ENCODE measurements around the gene USP54. TPM values are rescaled to one million over a fixed set of nuclear protein-coding genes. Genes with fewer than 3 reads are reported as not detected.
"Not testable (repeated sequence)": the region's sequence is repeated elsewhere in the genome, so short reads cannot be mapped to it uniquely, and the experiment has no call there.

Gene USP54
- total and polyA plus RNA-seq, 2 donors (not counting 1 experiment from before 2014, with no cell fraction given) = 2.3 to 12.9 TPM

DNA sequence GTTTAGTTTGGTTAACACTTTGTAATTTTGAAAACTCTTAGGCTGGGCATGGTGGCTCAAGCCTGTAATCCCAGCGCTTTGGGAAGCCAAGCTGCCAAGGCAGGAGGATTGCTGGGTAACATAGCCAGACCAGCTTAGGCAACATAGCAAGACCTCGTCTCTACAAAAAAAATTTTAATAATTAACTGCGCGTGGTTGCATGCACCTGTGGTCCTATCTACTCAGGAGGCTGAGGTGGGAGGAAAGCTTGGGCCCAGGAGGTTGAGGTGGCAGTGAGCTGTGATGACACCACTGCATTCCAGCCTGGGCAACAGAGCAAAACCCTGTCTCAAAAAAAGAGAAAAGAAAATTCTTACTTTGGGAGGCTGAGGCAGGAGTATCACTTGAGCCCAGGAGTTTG is 31.9 kb upstream of the USP54 start:
- WGBS (ENCODE audit: insufficient coverage) = 100% methylated on average over 1 of the region's 4 CpGs
- Histone ChIP-seq H3K9me3 (ENCODE audit: control extremely low read depth in 1 of 3, control insufficient read depth in 2 of 3, insufficient read depth in 1 of 3, low read length in 2 of 3) (no peaks in the 10 kb centered on the region), H4K20me1 (ENCODE audit: control insufficient read depth, insufficient read depth, low read length, poor library complexity, severe bottlenecking) (no peaks in the 10 kb centered on the region), H3K4me3 (ENCODE audit: control extremely low read depth in 1 of 5, extremely low read depth in 1 of 5, insufficient read depth in 1 of 5, low read depth in 2 of 5, low read length in 4 of 5) (no peak overlapping the region), H3K4me1 (ENCODE audit: control insufficient read depth in 2 of 2, insufficient read depth in 2 of 2, low read length in 2 of 2) (peaks cover 11% of the 10 kb centered on the region in 2 donors), H3K27ac (ENCODE audit: low read length in 2 of 2) (no peak overlapping the region), H3K36me3 (replicated peaks in 1 of 2; ENCODE audit: control extremely low read depth in 1 of 2, control insufficient read depth in 1 of 2, extremely low read depth in 1 of 2, insufficient read depth in 2 of 2, low read length in 1 of 2) (no peaks in the 10 kb centered on the region), H3K4me2 (replicated peaks; ENCODE audit: low read depth, low read length, poor library complexity, severe bottlenecking) (no peak overlapping the region), H3K9ac (ENCODE audit: low read length) (no peak overlapping the region), H3K27me3 (replicated peaks in 1 of 4; ENCODE audit: control extremely low read depth in 1 of 4, control insufficient read depth in 3 of 4, insufficient read depth in 4 of 4, low read length in 3 of 4) (no peaks in the 10 kb centered on the region), H2AFZ (ENCODE audit: insufficient read depth, low read depth, low read length, poor library complexity, severe bottlenecking) (no peak overlapping the region), H3K79me2 (ENCODE audit: control insufficient read depth, insufficient read depth, low read length) (peaks cover 9% of the 10 kb centered on the region)
- intact Hi-C loops (cut with micrococcal nuclease) = loop anchor here (10.0 kb wide), 1 partner anchor 252 kb away; the partner anchor contains the start of gene CAMK2G
- no peak for TF ChIP-seq EZH2 (IDR thresholded peaks at IDR 0.05; ENCODE audit: borderline replicate concordance, insufficient read depth, low read depth, low read length, poor library complexity, severe bottlenecking)
- TF ChIP-seq, protein P1, sequence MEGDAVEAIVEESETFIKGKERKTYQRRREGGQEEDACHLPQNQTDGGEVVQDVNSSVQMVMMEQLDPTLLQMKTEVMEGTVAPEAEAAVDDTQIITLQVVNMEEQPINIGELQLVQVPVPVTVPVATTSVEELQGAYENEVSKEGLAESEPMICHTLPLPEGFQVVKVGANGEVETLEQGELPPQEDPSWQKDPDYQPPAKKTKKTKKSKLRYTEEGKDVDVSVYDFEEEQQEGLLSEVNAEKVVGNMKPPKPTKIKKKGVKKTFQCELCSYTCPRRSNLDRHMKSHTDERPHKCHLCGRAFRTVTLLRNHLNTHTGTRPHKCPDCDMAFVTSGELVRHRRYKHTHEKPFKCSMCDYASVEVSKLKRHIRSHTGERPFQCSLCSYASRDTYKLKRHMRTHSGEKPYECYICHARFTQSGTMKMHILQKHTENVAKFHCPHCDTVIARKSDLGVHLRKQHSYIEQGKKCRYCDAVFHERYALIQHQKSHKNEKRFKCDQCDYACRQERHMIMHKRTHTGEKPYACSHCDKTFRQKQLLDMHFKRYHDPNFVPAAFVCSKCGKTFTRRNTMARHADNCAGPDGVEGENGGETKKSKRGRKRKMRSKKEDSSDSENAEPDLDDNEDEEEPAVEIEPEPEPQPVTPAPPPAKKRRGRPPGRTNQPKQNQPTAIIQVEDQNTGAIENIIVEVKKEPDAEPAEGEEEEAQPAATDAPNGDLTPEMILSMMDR (IDR thresholded peaks at IDR 0.05) = no peak
- H3K9me3 Mint-ChIP-seq (ENCODE audit: insufficient read depth) = no peaks in the 10 kb centered on the region
- no peak overlapping the region for H3K27ac Mint-ChIP-seq
- peaks cover 16% of the 10 kb centered on the region for H3K4me1 Mint-ChIP-seq
- ChIA-PET POLR2A (no interaction called here), CTCF (interaction anchor here (1.9 kb wide), 1 partner anchor 20 kb away, joined by 6 read pairs; no protein-coding TSS in a partner anchor)
- ATAC-seq (ENCODE audit: low read depth) (no peak), DNase-seq (no peak)
- H3K27me3 Mint-ChIP-seq = no peaks in the 10 kb centered on the region
- H3K4me3 Mint-ChIP-seq = no peak overlapping the region

DNA sequence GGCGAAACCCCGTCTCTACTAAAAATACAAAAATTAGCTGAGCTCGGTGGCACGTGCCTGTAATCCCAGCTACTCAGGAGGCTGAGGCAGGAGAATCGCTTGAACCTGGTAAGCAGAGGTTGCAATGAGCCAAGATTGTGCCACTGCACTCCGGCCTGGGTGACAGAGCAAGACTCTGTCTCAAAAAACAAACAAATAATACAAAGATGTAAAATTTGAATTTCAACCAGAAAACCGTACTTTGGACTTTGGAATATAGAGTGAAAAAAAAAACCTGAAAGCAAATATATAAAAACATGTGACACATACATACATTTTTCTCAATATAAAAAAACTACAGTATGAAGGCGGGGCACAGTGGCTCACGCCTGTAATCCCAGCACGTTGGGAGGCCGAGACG is 29.8 kb upstream of the USP54 start:
- H3K4me3 Mint-ChIP-seq; H3K9me3 ChIP-seq (ENCODE audit: control extremely low read depth in 1 of 3, control insufficient read depth in 2 of 3, insufficient read depth in 1 of 3, low read length in 2 of 3); H3K4me1 Mint-ChIP-seq; H3K27ac Mint-ChIP-seq; H3K36me3 ChIP-seq (replicated peaks in 1 of 2; ENCODE audit: control extremely low read depth in 1 of 2, control insufficient read depth in 1 of 2, extremely low read depth in 1 of 2, insufficient read depth in 2 of 2, low read length in 1 of 2); H4K20me1 ChIP-seq (ENCODE audit: control insufficient read depth, insufficient read depth, low read length, poor library complexity, severe bottlenecking); H3K9me3 Mint-ChIP-seq (ENCODE audit: insufficient read depth); H3K27me3 Mint-ChIP-seq; H3K4me3 ChIP-seq (ENCODE audit: control extremely low read depth in 1 of 5, extremely low read depth in 1 of 5, insufficient read depth in 1 of 5, low read depth in 2 of 5, low read length in 4 of 5); H3K4me2 ChIP-seq (replicated peaks; ENCODE audit: low read depth, low read length, poor library complexity, severe bottlenecking); H3K27me3 ChIP-seq (replicated peaks in 1 of 4; ENCODE audit: control extremely low read depth in 1 of 4, control insufficient read depth in 3 of 4, insufficient read depth in 4 of 4, low read length in 3 of 4); CTCF ChIA-PET; ATAC-seq (ENCODE audit: low read depth); DNase-seq; H3K27ac ChIP-seq (ENCODE audit: low read length in 2 of 2); H3K4me1 ChIP-seq (ENCODE audit: control insufficient read depth in 2 of 2, insufficient read depth in 2 of 2, low read length in 2 of 2); H2AFZ ChIP-seq (ENCODE audit: insufficient read depth, low read depth, low read length, poor library complexity, severe bottlenecking); H3K9ac ChIP-seq (ENCODE audit: low read length); H3K79me2 ChIP-seq (ENCODE audit: control insufficient read depth, insufficient read depth, low read length): not testable (repeated sequence)
- WGBS (ENCODE audit: insufficient coverage) = 94% methylated on average over 8 of the region's 12 CpGs
- intact Hi-C loops (cut with micrococcal nuclease) = loop anchor here (10.0 kb wide), 1 partner anchor 254 kb away; the partner anchor contains the start of gene CAMK2G
- POLR2A ChIA-PET = interaction anchor here (0.7 kb wide), 1 partner anchor 917 kb away, joined by 7 read pairs; no protein-coding TSS in a partner anchor

DNA sequence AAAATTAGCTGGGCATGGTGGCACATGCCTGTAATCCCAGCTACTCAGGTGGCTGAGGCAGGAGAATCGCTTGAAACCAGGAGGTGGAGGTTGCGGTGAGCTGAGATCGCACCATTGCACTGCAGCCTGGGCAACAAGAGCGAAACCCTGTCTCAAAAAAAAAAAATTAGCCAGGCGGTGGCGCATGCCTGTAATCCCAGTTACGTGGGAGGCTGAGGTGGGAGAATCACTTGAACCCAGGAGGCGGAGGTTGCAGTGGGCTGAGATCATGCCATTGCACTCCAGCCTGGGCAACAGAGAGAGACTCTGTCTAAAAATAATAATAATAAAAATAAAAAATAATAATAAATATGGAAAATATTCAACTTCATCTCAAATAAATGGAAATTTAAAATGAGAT is 26.0 kb upstream of the USP54 start:
- H3K9me3 Mint-ChIP-seq (ENCODE audit: insufficient read depth); POLR2A ChIA-PET; H3K79me2 ChIP-seq (ENCODE audit: control insufficient read depth, insufficient read depth, low read length); DNase-seq; H3K4me3 Mint-ChIP-seq; H3K4me3 ChIP-seq (ENCODE audit: control extremely low read depth in 1 of 5, extremely low read depth in 1 of 5, insufficient read depth in 1 of 5, low read depth in 2 of 5, low read length in 4 of 5); H3K9me3 ChIP-seq (ENCODE audit: control extremely low read depth in 1 of 3, control insufficient read depth in 2 of 3, insufficient read depth in 1 of 3, low read length in 2 of 3); intact Hi-C loops (cut with micrococcal nuclease); H3K27ac Mint-ChIP-seq; H3K4me1 Mint-ChIP-seq; H2AFZ ChIP-seq (ENCODE audit: insufficient read depth, low read depth, low read length, poor library complexity, severe bottlenecking); H3K4me2 ChIP-seq (replicated peaks; ENCODE audit: low read depth, low read length, poor library complexity, severe bottlenecking); H3K9ac ChIP-seq (ENCODE audit: low read length); ATAC-seq (ENCODE audit: low read depth); H3K4me1 ChIP-seq (ENCODE audit: control insufficient read depth in 2 of 2, insufficient read depth in 2 of 2, low read length in 2 of 2); H3K27me3 ChIP-seq (replicated peaks in 1 of 4; ENCODE audit: control extremely low read depth in 1 of 4, control insufficient read depth in 3 of 4, insufficient read depth in 4 of 4, low read length in 3 of 4); H4K20me1 ChIP-seq (ENCODE audit: control insufficient read depth, insufficient read depth, low read length, poor library complexity, severe bottlenecking); H3K27me3 Mint-ChIP-seq; H3K27ac ChIP-seq (ENCODE audit: low read length in 2 of 2); H3K36me3 ChIP-seq (replicated peaks in 1 of 2; ENCODE audit: control extremely low read depth in 1 of 2, control insufficient read depth in 1 of 2, extremely low read depth in 1 of 2, insufficient read depth in 2 of 2, low read length in 1 of 2): not testable (repeated sequence)
- CTCF ChIA-PET = interaction anchor here (1.7 kb wide), 1 partner anchor 27 kb away, joined by 5 read pairs; no protein-coding TSS in a partner anchor
- 94% methylated on average over 4 of the region's 8 CpGs for WGBS (ENCODE audit: insufficient coverage)

All from B cell (primary cell).